Measurements from ENCODE around the gene DNAJC17.

The DNAJC17 gene

GRCh38 chr15:40747685-40748631 is 59.3 kb downstream of the DNAJC17 start:
- Histone ChIP-seq H3K27ac (no peak overlapping the region), H3K36me3 (peaks cover 92% of the 10 kb centered on the region), H4K20me1 (peaks cover 55% of the 10 kb centered on the region), H3K4me1 (peaks cover 43% of the 10 kb centered on the region), H3K9ac (no peak overlapping the region), H3K9me3 (no peaks in the 10 kb centered on the region), H3K4me3 (no peak overlapping the region), H3K4me2 (no peak overlapping the region), H3K27me3 (no peaks in the 10 kb centered on the region)
- no peak for TF ChIP-seq Cebpa-rat (IDR thresholded peaks at IDR 0.05)

GRCh38 chr15:40746916-40747418 is 60.3 kb downstream of the DNAJC17 start:
- peaks cover 90% of the 10 kb centered on the region for H3K36me3 ChIP-seq
- TF ChIP-seq Cebpa-rat (IDR thresholded peaks at IDR 0.05): peak; percentile 26; the same call in 1 of the 2 replicates
- H3K4me2 ChIP-seq: no peak overlapping the region
- H3K4me3 ChIP-seq: no peak overlapping the region
- H3K27me3 ChIP-seq: no peaks in the 10 kb centered on the region
- H3K9me3 ChIP-seq: no peaks in the 10 kb centered on the region
- H3K4me1 ChIP-seq: peaks cover 35% of the 10 kb centered on the region
- H3K27ac ChIP-seq: no peak overlapping the region
- no peak overlapping the region for H3K9ac ChIP-seq
- peaks cover 49% of the 10 kb centered on the region for H4K20me1 ChIP-seq

GRCh38 chr15:40744815-40745152 is 62.5 kb downstream of the DNAJC17 start:
- no peak for TF ChIP-seq Cebpa-rat (IDR thresholded peaks at IDR 0.05)
- Histone ChIP-seq H3K27me3 (no peaks in the 10 kb centered on the region), H3K27ac (peak overlapping the region; percentile 14; the same call in 1 of the 2 replicates), H3K4me1 (peaks cover 35% of the 10 kb centered on the region), H3K4me3 (no peak overlapping the region), H3K9ac (peak overlapping the region; percentile 12; the same call in 1 of the 2 replicates), H4K20me1 (peaks cover 42% of the 10 kb centered on the region), H3K36me3 (peaks cover 90% of the 10 kb centered on the region), H3K9me3 (no peaks in the 10 kb centered on the region), H3K4me2 (peak overlapping the region; percentile 48)

- Histone ChIP-seq H3K4me2 (peak overlapping the region; percentile 48), H3K9me3 (no peaks in the 10 kb centered on the region), H3K9ac (peak overlapping the region; percentile 12; the same call in 1 of the 2 replicates), H3K4me1 (peaks cover 35% of the 10 kb centered on the region), H4K20me1 (peaks cover 42% of the 10 kb centered on the region), H3K36me3 (peaks cover 90% of the 10 kb centered on the region), H3K4me3 (no peak overlapping the region), H3K27me3 (no peaks in the 10 kb centered on the region), H3K27ac (peak overlapping the region; percentile 14; the same call in 1 of the 2 replicates)
- TF ChIP-seq Cebpa-rat (IDR thresholded peaks at IDR 0.05): no peak
Observed at GRCh38 chr15:40743921-40744814, 63.1 kb downstream of the DNAJC17 start.

- peaks cover 42% of the 10 kb centered on the region for H4K20me1 ChIP-seq
- peaks cover 90% of the 10 kb centered on the region for H3K36me3 ChIP-seq
- TF ChIP-seq Cebpa-rat (IDR thresholded peaks at IDR 0.05): no peak
- peak overlapping the region; percentile 48 for H3K4me2 ChIP-seq
- no peak overlapping the region for H3K4me3 ChIP-seq
- H3K4me1 ChIP-seq: peaks cover 35% of the 10 kb centered on the region
- peak overlapping the region; percentile 3; the same call in 1 of the 2 replicates for H3K9ac ChIP-seq
- 0 out of 2 replicates have a peak overlapping the region, but pooled peaks have one; percentile 8 for H3K27ac ChIP-seq
- no peaks in the 10 kb centered on the region for H3K9me3 ChIP-seq
- no peaks in the 10 kb centered on the region for H3K27me3 ChIP-seq
Observed at GRCh38 chr15:40743485-40743901, 63.8 kb downstream of the DNAJC17 start.

GRCh38 chr15:40739854-40740253 is 67.4 kb downstream of the DNAJC17 start:
- no peak overlapping the region for H3K4me3 ChIP-seq
- H4K20me1 ChIP-seq: peaks cover 13% of the 10 kb centered on the region
- no peaks in the 10 kb centered on the region for H3K27me3 ChIP-seq
- TF ChIP-seq Cebpa-rat (IDR thresholded peaks at IDR 0.05): no peak
- peaks cover 96% of the 10 kb centered on the region for H3K36me3 ChIP-seq
- no peak overlapping the region for H3K27ac ChIP-seq
- peaks cover 36% of the 10 kb centered on the region for H3K4me1 ChIP-seq
- H3K4me2 ChIP-seq: no peak overlapping the region
- no peak overlapping the region for H3K9ac ChIP-seq
- H3K9me3 ChIP-seq: no peaks in the 10 kb centered on the region

- no peak overlapping the region for H3K27ac ChIP-seq
Observed at GRCh38 chr15:40739047-40739446, 68.2 kb downstream of the DNAJC17 start.

GRCh38 chr15:40737048-40737447 is 70.2 kb downstream of the DNAJC17 start:
- H3K4me3 ChIP-seq: no peak overlapping the region
- H3K4me1 ChIP-seq: peaks cover 17% of the 10 kb centered on the region

More at GRCh38 chr15:40739047-40739446, 68.2 kb downstream of the DNAJC17 start:
- Histone ChIP-seq H4K20me1 (peaks cover 5% of the 10 kb centered on the region; the same call in 1 of the 2 replicates), H3K4me3 (no peak overlapping the region), H3K36me3 (peaks cover 98% of the 10 kb centered on the region), H3K9ac (no peak overlapping the region), H3K4me2 (no peak overlapping the region), H3K9me3 (no peaks in the 10 kb centered on the region), H3K27me3 (no peaks in the 10 kb centered on the region), H3K4me1 (peaks cover 28% of the 10 kb centered on the region)
- TF ChIP-seq Cebpa-rat (IDR thresholded peaks at IDR 0.05): no peak

GRCh38 chr15:40736575-40736974 is 70.7 kb downstream of the DNAJC17 start:
- H3K27me3 ChIP-seq: no peaks in the 10 kb centered on the region
- H4K20me1 ChIP-seq: no peaks in the 10 kb centered on the region
- peaks cover 17% of the 10 kb centered on the region for H3K4me1 ChIP-seq
- peaks cover 100% of the 10 kb centered on the region for H3K36me3 ChIP-seq
- H3K9ac ChIP-seq: no peak overlapping the region
- H3K4me3 ChIP-seq: no peak overlapping the region
- H3K4me2 ChIP-seq: peak overlapping the region; percentile 32; the same call in 1 of the 2 replicates
- H3K27ac ChIP-seq: no peak overlapping the region
- H3K9me3 ChIP-seq: no peaks in the 10 kb centered on the region
- TF ChIP-seq Cebpa-rat (IDR thresholded peaks at IDR 0.05): no peak

More at GRCh38 chr15:40737048-40737447, 70.2 kb downstream of the DNAJC17 start:
- Histone ChIP-seq H4K20me1 (no peaks in the 10 kb centered on the region), H3K9me3 (no peaks in the 10 kb centered on the region), H3K4me2 (no peak overlapping the region), H3K9ac (no peak overlapping the region), H3K36me3 (peaks cover 100% of the 10 kb centered on the region), H3K27ac (no peak overlapping the region), H3K27me3 (no peaks in the 10 kb centered on the region)
- TF ChIP-seq Cebpa-rat (IDR thresholded peaks at IDR 0.05): no peak
